Measurements from ENCODE around the gene MACROD1.

DNA sequence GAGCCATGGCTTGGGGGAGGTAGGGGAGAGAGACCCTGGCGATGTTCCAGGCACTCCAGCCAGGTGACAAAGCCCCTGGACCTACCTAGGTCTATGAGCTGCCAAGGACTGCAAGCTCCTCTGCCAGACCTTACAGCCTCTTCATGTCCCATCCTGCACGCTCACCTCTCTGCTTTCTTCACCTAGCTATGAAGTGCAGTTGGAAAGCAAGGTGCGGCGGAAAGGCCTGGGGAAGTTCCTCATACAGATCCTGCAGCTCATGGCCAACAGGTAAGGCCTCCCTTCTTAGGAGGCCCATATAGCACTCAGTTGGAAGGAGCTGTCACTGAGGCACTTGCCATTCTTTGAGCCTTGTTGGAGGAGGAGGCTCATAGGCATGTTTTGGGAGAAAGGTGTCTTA is 213.3 kb downstream of the MACROD1 start:
- TF ChIP-seq CTCF (IDR thresholded peaks at IDR 0.05), result no peak
- TF ChIP-seq POLR2A (IDR thresholded peaks at IDR 0.05), result no peak

Data from Peyer's patch (tissue), 4 donors.